ENCODE measurements around the gene TMEM181. TPM values are rescaled to one million over a fixed set of nuclear protein-coding genes. Genes with fewer than 3 reads are reported as not detected.
"Not testable (repeated sequence)": the region's sequence is repeated elsewhere in the genome, so short reads cannot be mapped to it uniquely, and the experiment has no call there.

TMEM181 gene
- 10 to 100 TPM; 20.5 to 24.7 (median 22.5) TPM for polyA plus RNA-seq (ENCODE audit: insufficient read length in 4 of 4)

GRCh38 chr6:158559895-158560835 is at the start of gene TMEM181:
TMEM181 (plus strand) TSS chr6:158560091; CDS start chr6:158560225, 134 bp downstream.
- DNase-seq (ENCODE audit: low read depth in 4 of 4, low spot score in 2 of 4) = peak in 2 of 4 donors; percentile 61 to 70

- DNase-seq (ENCODE audit: low read depth in 4 of 4, low spot score in 2 of 4) = no peak
Measured at GRCh38 chr6:158512809-158513208, 47.1 kb upstream of the TMEM181 start.

GRCh38 chr6:158514176-158514575 is 45.7 kb upstream of the TMEM181 start:
- DNase-seq (ENCODE audit: low read depth in 4 of 4, low spot score in 2 of 4) = no peak

- DNase-seq (ENCODE audit: low read depth in 4 of 4, low spot score in 2 of 4) = no peak
Measured at GRCh38 chr6:158514991-158515390, 44.9 kb upstream of the TMEM181 start.

- no peak for DNase-seq (ENCODE audit: low read depth in 4 of 4, low spot score in 2 of 4)
Measured at GRCh38 chr6:158516098-158516497, 43.8 kb upstream of the TMEM181 start.

- no peak for DNase-seq (ENCODE audit: low read depth in 4 of 4, low spot score in 2 of 4)
Measured at GRCh38 chr6:158517038-158517437, 42.9 kb upstream of the TMEM181 start.

- DNase-seq (ENCODE audit: low read depth in 4 of 4, low spot score in 2 of 4) = no peak
Measured at GRCh38 chr6:158517581-158517980, 42.3 kb upstream of the TMEM181 start.

GRCh38 chr6:158518191-158519127 is 41.4 kb upstream of the TMEM181 start:
- no peak for DNase-seq (ENCODE audit: low read depth in 4 of 4, low spot score in 2 of 4)

GRCh38 chr6:158519300-158519699 is 40.6 kb upstream of the TMEM181 start:
- no peak for DNase-seq (ENCODE audit: low read depth in 4 of 4, low spot score in 2 of 4)

GRCh38 chr6:158519761-158520160 is 40.1 kb upstream of the TMEM181 start:
- no peak for DNase-seq (ENCODE audit: low read depth in 4 of 4, low spot score in 2 of 4)

- not testable (repeated sequence) for DNase-seq (ENCODE audit: low read depth in 4 of 4, low spot score in 2 of 4)
Measured at GRCh38 chr6:158520975-158521374, 38.9 kb upstream of the TMEM181 start.

GRCh38 chr6:158521759-158522158 is 38.1 kb upstream of the TMEM181 start:
- no peak for DNase-seq (ENCODE audit: low read depth in 4 of 4, low spot score in 2 of 4)

GRCh38 chr6:158522616-158523015 is 37.3 kb upstream of the TMEM181 start:
- DNase-seq (ENCODE audit: low read depth in 4 of 4, low spot score in 2 of 4) = no peak

- no peak for DNase-seq (ENCODE audit: low read depth in 4 of 4, low spot score in 2 of 4)
Measured at GRCh38 chr6:158524311-158524710, 35.6 kb upstream of the TMEM181 start.

GRCh38 chr6:158527858-158528257 is 32.0 kb upstream of the TMEM181 start:
- not testable (repeated sequence) for DNase-seq (ENCODE audit: low read depth in 4 of 4, low spot score in 2 of 4)

GRCh38 chr6:158528826-158529225 is 31.1 kb upstream of the TMEM181 start:
- DNase-seq (ENCODE audit: low read depth in 4 of 4, low spot score in 2 of 4) = no peak

GRCh38 chr6:158529629-158530028 is 30.3 kb upstream of the TMEM181 start:
- no peak for DNase-seq (ENCODE audit: low read depth in 4 of 4, low spot score in 2 of 4)

GRCh38 chr6:158531566-158531965 is 28.3 kb upstream of the TMEM181 start:
- DNase-seq (ENCODE audit: low read depth in 4 of 4, low spot score in 2 of 4) = no peak

GRCh38 chr6:158531970-158532369 is 27.9 kb upstream of the TMEM181 start:
- no peak for DNase-seq (ENCODE audit: low read depth in 4 of 4, low spot score in 2 of 4)

GRCh38 chr6:158536084-158536890 is 23.6 kb upstream of the TMEM181 start:
- peak in 2 of 4 donors; percentile 73 to 79 for DNase-seq (ENCODE audit: low read depth in 4 of 4, low spot score in 2 of 4)

Measured in left renal cortex interstitium (tissue), 4 donors.